ENCODE measurements around the gene IRF6.
"Not testable (repeated sequence)": the region's sequence is repeated elsewhere in the genome, so short reads cannot be mapped to it uniquely, and the experiment has no call there.

The IRF6 gene

DNA sequence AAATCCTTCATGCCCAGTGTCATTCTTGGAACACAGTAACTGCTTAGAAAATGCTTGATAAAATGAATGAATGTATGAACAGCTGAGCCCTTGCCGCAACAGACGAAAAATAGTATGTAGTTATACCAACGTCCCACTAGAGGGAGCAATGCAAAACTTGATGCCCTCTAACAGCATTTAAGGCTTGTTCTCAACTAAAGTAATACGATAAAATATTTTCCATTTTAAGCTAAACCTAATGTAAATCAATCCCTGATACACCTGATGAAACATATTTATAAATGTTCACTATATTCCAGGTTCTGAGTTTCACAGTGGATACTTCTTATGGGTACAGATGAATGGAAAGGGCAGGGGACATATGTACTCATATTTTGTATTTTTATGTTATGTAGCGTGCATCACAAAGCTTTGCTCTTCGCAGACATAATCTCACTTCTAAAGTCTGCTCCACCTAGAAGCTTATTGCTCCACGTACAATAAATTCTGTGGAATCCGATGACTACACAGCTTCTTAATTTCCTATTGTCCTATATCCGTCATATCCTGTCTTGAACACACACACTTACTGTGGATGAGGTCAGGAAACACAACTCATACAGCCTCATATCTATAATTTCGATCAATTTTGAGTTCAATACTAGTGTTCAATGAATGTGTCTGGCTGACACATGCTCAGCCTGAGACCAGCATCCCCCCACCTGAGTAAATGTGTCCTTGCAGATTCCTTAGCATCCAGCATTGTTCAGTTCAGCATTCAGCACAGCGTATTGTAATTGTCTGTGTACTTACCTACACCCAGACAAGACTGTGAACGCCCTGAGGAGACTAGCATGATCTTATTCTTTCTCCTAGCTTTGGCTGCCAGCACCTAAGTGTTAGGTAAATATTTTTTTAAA is 17.4 kb upstream of the IRF6 start:
- DNase-seq (ENCODE audit: low spot score) = peak; percentile 69

DNA sequence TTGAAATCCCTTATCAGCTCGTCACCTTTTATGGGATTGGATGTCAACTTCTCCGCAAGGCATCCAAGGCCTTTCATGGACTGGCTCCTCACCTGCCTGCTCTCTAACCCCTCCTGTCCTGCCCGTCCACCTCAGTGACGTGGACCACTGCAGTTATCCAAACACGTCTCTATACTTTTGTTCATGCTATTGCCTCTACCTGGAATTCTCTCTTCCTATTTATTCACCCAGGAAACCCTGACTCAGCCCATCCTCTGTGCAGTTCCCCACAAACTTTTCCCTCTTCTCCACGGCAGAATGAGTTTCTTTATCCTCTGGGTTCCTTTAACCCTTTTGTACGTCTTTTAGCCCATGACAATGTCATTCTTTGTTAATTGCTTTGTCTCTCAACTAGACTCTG is 16.8 kb upstream of the IRF6 start:
- no peak for DNase-seq (ENCODE audit: low spot score)

DNA sequence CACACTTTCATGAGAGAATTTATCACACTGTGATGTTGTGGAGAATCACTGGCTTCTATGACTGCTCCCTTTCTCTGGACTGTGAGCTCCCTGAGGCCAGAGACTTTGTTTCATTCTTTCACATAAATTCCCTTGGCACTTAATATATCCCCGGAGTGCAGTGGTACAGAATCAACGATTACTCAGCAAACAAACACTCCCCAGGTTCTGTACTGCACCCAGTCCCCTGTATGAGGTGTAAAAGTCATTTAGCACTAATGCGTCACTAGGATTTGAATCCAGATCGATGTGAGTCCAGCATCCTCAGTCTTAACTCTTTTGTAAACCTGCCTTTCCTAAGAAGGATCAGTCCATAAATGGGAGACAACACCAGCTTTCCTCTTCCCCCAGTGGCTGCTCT is 15.0 kb upstream of the IRF6 start:
- no peak for DNase-seq (ENCODE audit: low spot score)

DNA sequence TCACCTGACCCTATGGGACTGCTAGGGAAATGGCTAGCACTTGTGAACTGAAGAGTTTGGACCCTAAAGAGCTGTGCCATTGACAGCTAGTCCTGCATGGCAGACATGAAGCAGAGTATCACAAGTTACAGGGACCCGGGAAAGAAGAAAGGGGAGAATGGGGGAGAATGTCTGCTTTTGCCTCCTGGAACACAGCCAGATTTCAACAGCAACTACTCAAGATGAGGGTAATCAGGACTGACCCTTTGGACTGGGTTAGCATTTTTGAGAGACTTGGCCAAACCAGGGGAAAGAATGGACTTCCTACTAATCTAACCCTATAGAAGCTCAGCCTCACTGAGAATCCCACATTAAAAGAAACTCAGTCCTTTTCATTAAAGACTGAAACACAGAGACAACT is 13.1 kb upstream of the IRF6 start:
- DNase-seq (ENCODE audit: low spot score) = no peak

GRCh38 chr1:209817691-209818090 is 11.7 kb upstream of the IRF6 start:
- DNase-seq (ENCODE audit: low spot score) = no peak

DNA sequence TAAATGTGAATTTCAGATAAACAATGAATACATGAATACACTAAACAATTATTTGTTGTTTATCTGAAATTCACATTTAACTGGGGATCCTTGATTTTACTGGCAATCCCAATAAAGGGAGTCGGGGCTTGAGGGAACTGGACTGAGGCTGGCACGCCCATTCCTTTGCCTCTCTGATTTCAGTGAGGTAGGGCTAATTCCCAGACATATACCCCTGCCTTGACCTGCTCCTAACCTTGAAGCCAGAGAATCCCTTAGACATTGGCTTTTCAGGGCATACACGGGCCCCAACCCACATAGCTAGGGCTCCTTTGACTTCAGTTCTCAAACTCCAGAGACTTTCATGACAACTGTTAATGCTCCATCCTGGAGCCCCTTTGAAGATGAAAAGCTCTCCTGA is 11.0 kb upstream of the IRF6 start:
- no peak for DNase-seq (ENCODE audit: low spot score)

- DNase-seq (ENCODE audit: low spot score) = no peak
These were observed 10.0 kb upstream of the IRF6 start for GRCh38 chr1:209815931-209816341.

GRCh38 chr1:209815490-209815889 is 9.5 kb upstream of the IRF6 start:
- no peak for DNase-seq (ENCODE audit: low spot score)

GRCh38 chr1:209813902-209814301 is 8.0 kb upstream of the IRF6 start:
- DNase-seq (ENCODE audit: low spot score) = no peak

DNA sequence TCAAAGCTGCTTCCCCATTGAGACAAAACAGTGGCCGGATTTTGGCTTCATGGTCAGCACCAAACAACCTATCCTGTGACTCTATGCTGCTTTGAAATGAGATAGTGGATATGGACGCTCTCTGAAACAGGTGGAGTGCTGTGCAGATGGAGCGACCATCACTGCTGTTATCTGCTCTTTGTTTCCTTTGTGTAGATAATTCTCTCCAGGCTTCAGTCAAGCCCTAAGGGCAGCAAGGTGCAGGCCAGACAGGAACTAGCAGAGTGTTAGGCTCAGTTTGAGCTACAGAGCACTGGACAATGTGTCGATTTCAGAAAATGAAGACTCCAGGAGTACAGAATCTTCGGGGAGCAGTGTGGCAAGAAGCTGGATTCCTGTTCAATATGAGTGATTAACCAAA is 4.8 kb upstream of the IRF6 start:
- DNase-seq (ENCODE audit: low spot score) = no peak

DNA sequence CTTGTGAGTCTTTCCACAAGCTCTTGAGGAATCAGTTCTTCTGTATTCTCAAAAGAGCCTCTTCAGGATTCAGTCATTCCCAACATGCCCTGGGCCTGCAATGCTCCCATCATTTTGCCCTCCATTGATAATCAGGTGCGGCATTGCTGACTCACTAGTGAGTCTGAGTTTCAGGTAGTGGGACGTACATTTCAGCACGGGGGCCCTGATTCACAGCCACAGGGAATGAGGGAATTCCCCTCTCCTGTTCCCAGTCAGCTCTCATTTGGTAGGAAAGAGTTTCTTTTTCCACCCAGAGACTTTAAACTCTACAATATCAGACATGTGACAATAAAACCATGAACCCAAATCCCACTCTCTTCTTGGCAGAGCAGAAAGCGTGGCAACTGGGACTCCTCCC is 3.7 kb upstream of the IRF6 start:
- DNase-seq (ENCODE audit: low spot score) = no peak

DNA sequence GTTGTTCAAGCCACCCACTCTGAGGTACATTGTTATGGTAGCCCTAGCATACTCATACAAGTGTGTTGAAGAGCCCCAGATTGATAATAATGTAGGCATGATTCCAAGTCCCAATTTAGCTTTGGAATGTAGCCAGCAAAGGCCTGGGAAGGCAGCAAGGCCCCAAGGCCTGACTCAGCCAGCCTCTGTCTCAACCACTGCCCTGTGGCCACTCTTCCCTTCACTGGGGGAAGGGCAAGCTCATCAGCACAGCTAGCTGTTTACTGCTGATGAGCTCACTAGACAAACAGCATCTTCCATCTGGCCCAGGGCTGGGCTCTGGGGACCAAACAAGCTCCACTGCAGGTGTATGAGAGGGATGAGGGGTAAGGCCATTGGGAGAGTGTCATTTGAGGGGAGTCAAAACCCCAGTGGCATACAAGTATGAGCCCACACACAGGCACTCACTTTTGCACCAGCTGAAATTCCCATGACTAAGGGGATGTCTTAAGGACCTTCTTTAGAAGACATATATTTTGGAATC is 2.2 kb upstream of the IRF6 start:
- DNase-seq (ENCODE audit: low spot score) = no peak

- no peak for DNase-seq (ENCODE audit: low spot score)
These were observed 1.6 kb upstream of the IRF6 start for GRCh38 chr1:209807509-209807908.

GRCh38 chr1:209805341-209805781 is 581 bp downstream of the IRF6 start:
- no peak for DNase-seq (ENCODE audit: low spot score)

DNA sequence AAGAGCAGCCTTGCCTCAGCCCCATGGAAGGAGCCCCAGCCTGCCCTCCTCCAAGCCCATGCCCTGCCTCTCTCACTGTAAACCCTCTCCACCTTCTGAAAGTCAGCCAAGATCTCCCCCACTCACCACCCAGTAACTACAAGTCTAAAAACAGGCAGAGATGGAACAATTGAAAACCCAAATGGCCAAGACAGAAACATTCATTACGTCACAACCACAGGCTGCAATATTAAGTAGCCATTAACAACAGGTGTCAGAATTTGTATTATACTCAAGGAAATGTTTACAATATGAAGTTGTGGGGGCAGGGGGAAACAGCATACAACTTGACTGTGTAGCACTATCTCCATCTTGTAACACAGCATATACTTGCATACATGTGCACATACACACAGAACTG is 2.4 kb downstream of the IRF6 start:
- no peak for DNase-seq (ENCODE audit: low spot score)

- DNase-seq (ENCODE audit: low spot score) = no peak
These were observed 3.2 kb downstream of the IRF6 start for GRCh38 chr1:209802780-209803152.

GRCh38 chr1:209802117-209802779 is 3.7 kb downstream of the IRF6 start:
- DNase-seq (ENCODE audit: low spot score) = no peak

DNA sequence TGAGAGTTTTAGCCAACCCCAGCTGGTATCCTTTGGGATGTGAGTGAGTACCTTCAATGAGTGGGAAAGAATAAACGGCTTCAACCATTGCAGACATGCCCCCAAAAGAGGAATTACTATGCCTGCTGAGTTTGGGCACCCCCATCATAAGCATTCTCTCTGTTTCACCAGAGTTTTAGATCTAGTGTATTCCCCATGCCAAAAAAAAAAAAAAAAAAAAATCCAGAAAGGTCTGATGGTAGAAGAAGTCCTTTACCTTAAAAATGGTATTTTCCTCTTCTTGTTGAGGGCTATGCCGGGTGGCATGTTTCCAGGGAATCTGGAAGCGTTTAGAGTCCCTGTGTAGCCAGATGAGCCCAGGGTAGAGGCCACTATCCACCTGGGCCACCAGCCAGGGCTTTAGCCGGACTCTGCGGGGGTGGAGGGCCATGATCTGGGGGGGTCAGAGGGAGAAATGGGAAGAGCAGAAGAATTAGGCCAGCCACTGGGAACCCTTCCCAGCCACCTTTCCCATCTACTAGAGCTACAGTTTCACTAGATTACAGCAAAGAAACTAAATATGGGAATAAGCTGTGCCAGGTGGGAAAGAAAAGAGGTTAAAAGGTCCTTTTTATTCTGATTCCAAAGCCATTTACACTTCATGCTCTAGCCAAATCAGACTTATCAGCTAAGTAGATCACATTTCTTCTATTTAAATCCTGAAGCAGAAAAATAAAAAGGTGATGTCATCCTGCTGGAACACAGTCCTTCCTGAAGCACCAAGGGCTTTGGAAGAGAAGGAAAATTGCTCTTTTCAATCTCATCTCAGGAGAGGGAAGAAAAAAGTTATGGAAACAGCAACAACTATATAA is 4.7 kb downstream of the IRF6 start:
- DNase-seq (ENCODE audit: low spot score) = no peak

DNA sequence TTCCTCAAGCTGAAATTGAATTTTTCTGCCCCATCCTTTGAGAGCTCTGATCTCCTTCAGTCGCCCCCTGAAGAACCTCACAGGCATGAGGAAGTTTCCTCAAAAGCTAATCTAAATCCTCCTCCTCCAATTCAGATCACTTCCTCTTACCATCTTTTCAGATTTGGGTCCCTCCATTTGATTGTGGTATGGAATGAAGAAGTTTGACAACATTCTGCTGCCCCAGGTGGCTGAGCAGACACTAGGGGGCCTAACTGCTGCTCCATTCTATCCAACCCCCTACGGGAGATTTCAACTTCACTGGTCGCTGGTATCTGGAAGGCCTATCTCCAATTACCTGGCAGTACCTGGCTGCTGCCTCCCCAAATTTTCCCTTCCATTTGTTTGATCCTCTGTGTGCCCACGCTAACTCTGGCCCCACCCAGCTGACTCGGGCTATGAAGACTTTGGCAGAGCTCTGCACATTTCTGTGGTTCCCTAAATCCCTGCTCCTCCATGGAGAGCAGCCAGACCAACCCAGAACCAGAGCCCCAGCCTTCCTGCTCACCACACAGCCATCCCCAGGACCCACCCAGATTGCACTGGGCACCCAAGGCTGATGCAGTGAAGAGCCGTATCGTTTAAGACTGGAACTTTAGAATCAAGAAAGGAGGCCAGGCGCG is 7.8 kb downstream of the IRF6 start:
- no peak for DNase-seq (ENCODE audit: low spot score)

DNA sequence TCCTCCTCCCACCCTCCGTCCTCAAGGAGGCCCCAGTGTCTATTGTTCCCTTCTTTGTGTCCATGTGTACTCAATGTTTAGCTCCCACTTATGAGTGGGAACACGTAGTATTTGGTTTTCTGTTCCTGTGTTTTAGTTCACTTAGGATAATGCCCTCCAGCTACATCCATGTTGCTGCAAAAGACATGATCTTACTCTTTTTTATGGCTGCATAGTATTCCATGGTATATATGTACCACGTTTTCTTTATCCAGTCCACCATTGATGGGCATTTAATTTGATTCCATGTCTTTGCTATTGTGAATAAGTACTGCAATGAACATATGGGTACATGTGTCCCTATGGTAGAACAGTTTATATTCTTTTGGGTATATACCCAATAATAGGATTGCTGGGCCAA is 12.2 kb downstream of the IRF6 start:
- DNase-seq (ENCODE audit: low spot score) = not testable (repeated sequence)

- no peak for DNase-seq (ENCODE audit: low spot score)
These were observed 14.0 kb downstream of the IRF6 start for GRCh38 chr1:209791920-209792319.
